Fibroblast of skin of back (primary cell): ENCODE data around the gene MED16.
A peak's percentile ranks its signal among the peaks of the same experiment; 100 is the strongest.

Experiments used
- DNase-seq: peaks from one replicate; pipeline ENCODE4 v3.0.0-alpha.2; 2013

Gene MED16

DNA sequence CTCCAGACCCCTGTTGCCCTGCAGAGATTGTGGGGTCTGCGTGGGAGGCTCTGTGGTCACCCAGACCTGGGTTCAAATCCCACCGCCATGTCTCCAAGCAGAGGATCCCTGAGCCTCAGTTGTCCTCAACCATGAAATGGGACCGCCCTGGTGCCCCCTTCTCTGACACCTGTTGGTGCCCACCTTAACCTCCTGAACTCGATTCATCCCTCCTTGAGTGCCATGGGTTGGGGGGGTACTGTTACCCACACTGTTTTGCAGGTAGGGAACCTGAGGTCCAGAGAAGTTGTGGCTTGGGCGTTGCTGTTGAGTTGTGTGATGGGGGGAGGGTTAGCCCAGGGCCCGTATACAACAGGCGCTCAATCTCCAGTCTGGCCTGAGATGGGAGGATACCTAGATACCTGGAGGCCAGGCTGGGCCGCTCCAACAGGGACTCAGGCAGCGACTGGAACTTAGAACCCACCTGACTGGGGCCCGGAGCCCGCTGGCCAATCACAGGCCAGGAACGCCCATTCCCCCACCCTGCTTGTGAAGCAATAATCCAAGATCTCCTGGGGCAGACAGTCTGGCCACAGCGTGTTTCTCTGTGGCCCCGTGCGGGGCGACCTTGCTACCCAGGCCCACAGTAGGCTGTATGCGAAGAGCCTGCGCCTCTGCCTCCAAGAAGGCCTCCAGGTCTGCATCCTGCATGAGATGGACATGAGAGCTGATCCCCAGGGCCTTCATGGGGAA, 35.6 kb upstream of the MED16 start:
- DNase-seq: no peak

DNA sequence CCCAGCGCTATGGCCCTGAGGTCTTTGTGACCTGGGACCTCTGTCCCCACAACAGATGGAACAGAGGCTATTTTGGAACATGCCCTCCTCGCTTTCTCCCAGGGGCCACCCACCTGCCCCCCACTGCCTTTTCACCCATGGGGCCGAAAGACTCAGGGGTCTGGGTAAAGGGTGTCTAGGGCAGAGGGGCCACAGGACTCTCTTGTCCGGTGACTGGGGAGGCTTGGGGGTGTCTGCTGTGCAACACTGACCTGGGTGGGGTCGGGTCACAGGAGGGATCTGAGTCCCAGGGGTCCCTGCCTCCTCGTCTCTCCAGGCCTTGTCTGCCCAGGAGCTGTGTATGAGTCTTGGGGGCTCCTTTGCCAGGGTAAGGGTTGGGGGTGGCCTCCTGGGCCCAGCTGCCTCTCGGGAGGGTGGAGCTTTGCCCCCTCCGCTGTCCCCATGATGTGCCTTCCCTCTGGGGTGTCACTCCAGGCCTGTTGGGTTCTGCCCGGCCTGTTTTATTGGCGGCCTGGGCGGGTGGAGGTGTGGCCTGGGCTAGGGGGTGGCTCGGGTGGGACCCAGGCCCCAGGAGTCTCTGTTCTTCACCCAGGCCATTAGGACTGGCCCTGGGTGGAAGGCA, 34.9 kb upstream of the MED16 start:
- DNase-seq: no peak

DNA sequence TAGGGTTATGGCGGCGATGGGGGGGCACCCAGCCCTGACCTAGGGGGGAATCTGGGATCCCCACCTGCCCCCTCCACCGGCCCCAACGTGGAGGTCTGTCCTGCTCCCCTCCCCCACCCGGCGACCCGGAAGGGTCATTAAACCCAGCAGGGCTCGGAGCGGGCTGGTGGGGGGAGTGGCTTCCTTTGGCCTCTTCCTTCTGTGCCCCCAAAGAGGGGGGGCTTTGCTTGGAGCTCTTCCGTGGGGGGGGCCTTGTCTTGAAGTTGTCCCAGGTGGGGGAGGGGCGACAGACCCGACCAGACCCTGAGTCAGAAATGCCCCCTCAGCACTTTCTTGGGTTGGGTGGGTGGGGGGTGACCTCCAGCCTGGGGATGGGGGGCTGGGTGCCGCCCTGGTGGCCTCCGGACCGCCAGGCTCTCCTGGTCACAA, 34.4 kb upstream of the MED16 start:
- no peak for DNase-seq

- DNase-seq: peak; percentile 36
Measured at GRCh38 chr19:926589-927350, 33.8 kb upstream of the MED16 start.

DNA sequence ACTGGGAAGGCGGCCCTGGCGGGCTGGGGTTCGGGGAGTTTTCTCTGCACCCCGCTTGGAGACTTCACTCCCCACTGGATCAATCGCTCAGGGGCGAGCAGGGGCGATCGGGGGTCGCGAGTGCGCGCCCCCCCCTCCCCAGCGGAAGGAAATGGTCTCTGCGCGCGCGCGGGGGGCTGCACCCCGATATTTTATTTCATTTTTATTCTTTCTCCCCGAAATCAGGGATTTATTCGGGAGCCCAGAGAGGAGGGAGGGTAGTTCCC, 33.3 kb upstream of the MED16 start:
- DNase-seq: no peak

DNA sequence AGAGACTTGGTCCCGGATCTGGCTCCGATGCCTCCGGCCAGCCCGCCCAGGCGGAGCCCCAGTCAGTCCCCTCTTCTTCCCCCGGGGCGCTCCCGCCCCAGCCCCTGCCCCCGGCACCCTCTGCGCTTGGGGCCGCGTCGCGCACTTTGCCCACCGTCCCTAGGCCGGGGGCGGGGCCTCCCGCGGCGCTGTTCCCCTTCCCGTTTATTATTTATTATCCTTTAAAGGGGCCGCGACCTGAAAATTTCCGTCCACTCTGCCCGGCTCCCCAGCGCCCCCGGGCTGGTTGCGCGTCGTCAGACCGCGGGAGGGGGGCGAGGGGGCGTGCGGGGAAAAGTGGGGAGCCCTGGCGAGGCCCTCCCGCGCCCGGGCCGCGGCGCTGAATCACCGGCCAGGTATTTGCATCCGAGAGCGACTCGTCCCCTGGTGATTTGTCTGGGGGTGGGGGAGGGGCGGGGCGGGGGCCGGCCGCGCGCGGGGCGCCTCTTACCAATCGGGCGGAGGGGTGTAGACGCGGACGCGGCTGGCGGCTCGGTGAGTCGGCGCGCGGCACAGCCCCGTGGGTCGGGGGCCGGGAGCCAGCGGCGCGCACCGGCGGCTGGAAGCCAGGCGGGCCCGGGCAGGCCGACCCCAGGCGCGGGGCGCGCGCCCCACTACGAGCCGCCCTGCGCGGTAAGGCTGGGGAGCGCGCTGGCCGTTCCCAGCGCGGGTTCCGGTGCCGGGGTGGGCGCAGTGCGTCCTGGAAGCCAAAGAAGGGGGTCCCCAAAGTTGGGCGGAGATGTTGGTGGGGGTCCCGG, 32.7 kb upstream of the MED16 start, which contains the start of gene ARID3A:
Gene ARID3A (plus strand): TSS at position 510 of the 797 bp plus-strand sequence. CDS start 3,494 bp downstream, outside the sequence.
- DNase-seq: peak; percentile 83

- peak; percentile 47 for DNase-seq
Measured at GRCh38 chr19:925087-925525, 32.1 kb upstream of the MED16 start.

GRCh38 chr19:924553-925086, 31.6 kb upstream of the MED16 start:
- DNase-seq: no peak

DNA sequence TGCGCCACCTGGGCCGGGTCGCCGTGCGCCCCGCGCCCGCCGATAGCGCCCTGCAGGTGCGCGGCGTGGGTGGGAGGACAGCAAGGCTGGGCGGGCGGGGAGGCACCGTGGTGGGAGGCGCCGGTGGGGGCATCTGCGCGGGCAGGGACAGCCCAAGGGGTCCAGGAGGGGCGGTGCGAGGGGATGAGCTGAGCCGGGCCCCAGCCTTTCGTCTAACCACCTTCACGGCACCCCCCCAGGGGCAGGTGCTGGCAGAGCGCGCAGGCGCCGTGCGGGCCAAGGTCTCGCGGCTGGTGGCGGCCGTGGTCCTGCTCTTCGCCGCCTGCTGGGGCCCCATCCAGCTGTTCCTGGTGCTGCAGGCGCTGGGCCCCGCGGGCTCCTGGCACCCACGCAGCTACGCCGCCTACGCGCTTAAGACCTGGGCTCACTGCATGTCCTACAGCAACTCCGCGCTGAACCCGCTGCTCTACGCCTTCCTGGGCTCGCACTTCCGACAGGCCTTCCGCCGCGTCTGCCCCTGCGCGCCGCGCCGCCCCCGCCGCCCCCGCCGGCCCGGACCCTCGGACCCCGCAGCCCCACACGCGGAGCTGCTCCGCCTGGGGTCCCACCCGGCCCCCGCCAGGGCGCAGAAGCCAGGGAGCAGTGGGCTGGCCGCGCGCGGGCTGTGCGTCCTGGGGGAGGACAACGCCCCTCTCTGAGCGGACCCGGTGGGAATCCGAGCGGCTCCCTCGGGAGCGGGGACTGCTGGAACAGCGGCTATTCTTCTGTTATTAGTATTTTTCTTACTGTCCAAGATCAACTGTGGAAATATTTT, 27.3 kb upstream of the MED16 start:
- DNase-seq: no peak

DNA sequence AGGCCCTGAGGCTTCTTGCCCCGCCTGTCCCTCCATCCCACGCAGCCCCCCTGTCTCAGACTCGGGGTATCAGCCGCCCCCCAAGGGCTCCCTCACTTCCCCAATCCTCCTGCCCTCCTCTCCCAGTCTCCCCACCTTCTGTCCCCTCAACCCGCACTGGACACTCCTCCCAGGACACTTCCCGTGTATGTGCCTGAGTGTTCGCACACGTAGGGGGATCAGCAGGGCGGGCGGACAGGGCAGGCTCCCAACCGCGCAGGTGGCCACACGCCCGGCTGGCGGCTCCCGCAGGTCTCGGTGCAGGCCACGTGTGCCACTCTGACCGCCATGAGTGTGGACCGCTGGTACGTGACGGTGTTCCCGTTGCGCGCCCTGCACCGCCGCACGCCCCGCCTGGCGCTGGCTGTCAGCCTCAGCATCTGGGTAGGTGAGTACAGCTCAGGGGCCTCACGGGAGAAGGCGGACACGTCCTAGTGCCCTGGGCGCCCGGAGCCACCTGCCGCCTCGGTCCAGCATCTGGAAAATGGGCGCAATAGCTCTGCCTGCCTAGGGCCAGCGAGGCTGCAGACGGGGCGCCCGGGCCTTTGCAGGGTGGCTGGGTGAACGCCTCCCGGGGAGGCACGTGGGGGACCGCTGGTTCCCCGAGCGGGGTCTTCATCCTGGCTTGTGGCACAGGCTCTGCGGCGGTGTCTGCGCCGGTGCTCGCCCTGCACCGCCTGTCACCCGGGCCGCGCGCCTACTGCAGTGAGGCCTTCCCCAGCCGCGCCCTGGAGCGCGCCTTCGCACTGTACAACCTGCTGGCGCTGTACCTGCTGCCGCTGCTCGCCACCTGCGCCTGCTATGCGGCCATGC, 26.4 kb upstream of the MED16 start:
- no peak for DNase-seq

DNA sequence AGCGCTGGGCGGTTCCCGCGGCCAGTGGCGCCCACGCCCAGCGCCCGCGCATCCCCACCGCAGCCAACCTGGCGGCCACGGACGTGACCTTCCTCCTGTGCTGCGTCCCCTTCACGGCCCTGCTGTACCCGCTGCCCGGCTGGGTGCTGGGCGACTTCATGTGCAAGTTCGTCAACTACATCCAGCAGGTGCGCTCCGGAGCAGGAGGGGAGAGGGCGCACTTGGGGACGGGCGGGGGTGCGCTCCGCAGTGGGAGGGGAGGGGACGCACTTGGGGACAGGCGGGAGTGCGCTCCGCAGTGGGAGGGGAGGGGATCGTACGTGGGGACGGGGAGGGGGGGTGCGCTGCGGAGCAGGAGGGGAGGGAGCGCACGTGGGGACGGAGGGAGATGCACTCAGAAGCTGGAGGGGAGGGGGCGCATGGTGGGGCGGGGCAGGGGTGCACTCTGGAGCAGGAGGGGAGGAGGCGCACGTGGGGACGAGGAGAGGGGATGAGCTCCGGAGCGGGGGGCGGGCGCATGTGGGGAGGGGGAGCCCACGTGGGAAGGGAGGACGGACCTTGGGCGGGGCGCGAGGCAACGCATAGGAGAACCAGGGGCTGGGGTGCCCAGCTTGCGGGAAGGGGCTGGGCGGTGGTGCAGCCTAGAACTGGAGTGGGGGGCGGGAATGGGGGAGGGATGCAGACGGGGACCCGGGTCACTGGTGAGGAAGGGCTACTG, 25.7 kb upstream of the MED16 start:
- no peak for DNase-seq

DNA sequence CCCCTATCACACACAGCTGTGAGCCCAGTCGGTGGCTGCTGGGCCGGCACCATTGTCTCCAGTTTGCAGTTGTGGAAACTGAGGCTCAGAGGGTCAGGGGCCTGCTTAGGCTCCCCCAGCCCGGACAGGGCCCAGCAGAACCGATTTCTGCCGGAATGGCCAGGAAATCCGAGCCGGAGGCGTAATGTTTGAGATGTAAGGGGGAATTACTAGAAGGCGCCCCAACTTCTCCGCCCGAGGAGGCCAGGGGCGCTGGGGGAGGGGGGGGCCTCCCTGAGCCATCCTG, 25.1 kb upstream of the MED16 start:
- no peak for DNase-seq

- DNase-seq: no peak
Measured at GRCh38 chr19:917323-918151, 24.6 kb upstream of the MED16 start, which contains the start of gene KISS1R. Gene KISS1R (plus strand): TSS chr19:917333. CDS start chr19:917503, 170 bp downstream.

DNA sequence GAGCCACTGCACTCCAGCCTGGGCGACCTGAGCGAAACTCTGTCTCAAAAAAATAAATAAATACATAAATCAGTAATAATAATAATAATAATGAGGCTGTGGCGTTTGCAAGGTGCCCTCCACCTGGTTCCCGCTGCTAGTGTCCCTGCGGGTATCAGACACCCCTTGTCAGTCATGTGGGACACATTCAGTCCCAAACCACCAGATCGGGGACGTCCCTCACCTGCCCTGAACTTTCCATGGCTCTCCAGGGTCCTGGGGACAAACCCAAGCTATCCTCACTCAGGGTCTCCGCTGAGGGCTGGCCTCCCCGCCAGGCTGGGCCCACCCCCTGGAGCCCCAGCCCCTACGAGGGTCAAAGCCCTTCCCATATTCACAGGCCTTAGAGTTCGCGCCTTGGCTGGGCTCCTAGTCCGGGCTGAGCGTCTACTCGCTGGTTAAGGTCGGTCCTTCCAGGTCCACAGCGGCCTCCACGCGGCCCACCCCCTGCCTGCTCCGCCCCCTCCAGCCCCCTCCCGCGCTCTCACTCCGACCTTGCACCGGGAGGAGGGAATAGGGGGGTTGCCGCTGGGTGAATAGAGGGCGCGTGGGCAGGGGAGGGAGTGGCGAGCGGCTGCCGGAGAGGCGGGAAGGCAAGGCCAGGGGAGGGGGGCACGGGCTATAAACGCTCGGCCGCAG, 23.8 kb upstream of the MED16 start:
- DNase-seq: no peak

DNA sequence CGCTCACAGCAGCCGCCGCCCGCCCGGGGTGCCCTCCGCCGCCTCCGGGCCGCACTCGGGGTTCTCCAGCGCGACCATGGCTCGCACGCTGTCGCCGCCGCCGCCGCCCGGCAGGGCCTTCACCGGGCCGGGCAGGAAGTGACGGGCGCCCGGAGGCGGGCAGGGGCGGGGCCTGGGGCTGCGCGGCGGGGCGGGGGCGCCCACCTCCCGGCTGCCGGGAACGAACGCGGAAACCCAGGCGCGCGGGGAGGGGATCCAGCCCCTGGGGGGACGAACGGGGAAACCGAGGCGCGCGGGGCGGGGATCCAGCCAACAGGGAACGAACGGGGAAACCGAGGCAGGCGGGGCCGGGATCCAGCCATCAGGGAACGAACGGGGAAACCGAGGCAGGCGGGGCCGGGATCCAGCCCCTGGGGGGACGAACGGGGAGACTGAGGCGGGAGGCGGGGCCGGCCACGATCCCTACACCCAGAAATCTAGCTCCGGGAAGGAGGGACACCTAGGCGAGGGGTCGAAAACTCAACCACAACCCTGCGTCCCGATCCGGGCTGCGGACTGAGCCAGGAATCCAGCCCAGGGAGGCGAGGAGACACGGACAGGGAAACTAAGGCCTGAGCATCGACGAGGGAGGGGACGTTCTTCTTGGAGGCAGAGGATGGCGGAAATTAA, 20.2 kb upstream of the MED16 start, which contains the start of gene R3HDM4:
Gene R3HDM4 (minus strand): TSS at position 140 of the 669 bp plus-strand sequence. CDS start 62 bp downstream, at position 78.
- DNase-seq: peak; percentile 69

- no peak for DNase-seq
Measured at GRCh38 chr19:912181-913079, 19.4 kb upstream of the MED16 start.
